OCI-LY3 (cell line): ENCODE measurements around the gene ANKRD6.

Experiments
- CTCF ChIP-seq: fragments of 200-600, 300-600 bp; sonication (generic); IDR thresholded peaks from 2 replicates; pipeline ENCODE4 v1.5.1; 2014; ENCODE audit warnings: antibody characterized with exemption, low read length, low read depth
- EZH2phosphoT487 ChIP-seq: fragments of 200-600 bp; shearing (Covaris generic); IDR thresholded peaks from 2 replicates; pipeline ENCODE4 v1.6.1; 2018; ENCODE audit warnings: antibody characterized with exemption, mixed run types, low read depth

GRCh38 chr6:89402776-89403175 is 30.2 kb upstream of the ANKRD6 start:
- TF ChIP-seq CTCF = no peak
- TF ChIP-seq EZH2phosphoT487 = no peak
